NT2/D1 (cell line): ENCODE data around the gene MRPL36.

ENCODE experiments used
- YY1 ChIP-seq: IDR thresholded peaks from 2 replicates; pipeline ENCODE4 v1.6.1; 2011; ENCODE audit not compliant: insufficient read length, insufficient read depth
- ZNF274 ChIP-seq: IDR thresholded peaks from 2 replicates; pipeline ENCODE4 v1.6.1; 2011; ENCODE audit warnings: mild to moderate bottlenecking, low read depth, low read length

- TF ChIP-seq ZNF274 (no peak), YY1 (no peak)
Observed at GRCh38 chr5:1784197-1785050, 15.2 kb downstream of the MRPL36 start.
